ENCODE results near the gene GAK. TPM values are rescaled to one million over a fixed set of nuclear protein-coding genes. Genes with fewer than 3 reads are reported as not detected.

The GAK gene
- total RNA-seq, 3 donors from 2014 or later (not counting 1 experiment from before 2014, with no cell fraction given): 349 to 358 (median 349) TPM

- Histone ChIP-seq H3K4me3 (ENCODE audit: low read length) (no peak overlapping the region), H3K27ac (ENCODE audit: low read length) (no peak overlapping the region), H3K9me3 (ENCODE audit: control insufficient read depth, insufficient read depth, low read length) (no peaks in the 10 kb centered on the region), H3K4me1 (ENCODE audit: control insufficient read depth, insufficient read depth, low read length) (no peaks in the 10 kb centered on the region), H3K27me3 (ENCODE audit: control insufficient read depth, insufficient read depth, low read length) (no peaks in the 10 kb centered on the region), H3K36me3 (ENCODE audit: control insufficient read depth, insufficient read depth, low read length) (peaks cover 75% of the 10 kb centered on the region)
- Mint-ChIP-seq H3K36me3 (peaks cover 8% of the 10 kb centered on the region), H3K27ac (peak overlapping the region in 1 of 2 donors; percentile 24), H3K9me3 (no peaks in the 10 kb centered on the region), H3K27me3 (ENCODE audit: low read depth in 2 of 2) (no peaks in the 10 kb centered on the region), H3K4me3 (no peak overlapping the region), H3K4me1 (peaks cover 0 to 3% of the 10 kb centered on the region in 2 donors)
- intact Hi-C loops (cut with micrococcal nuclease): no loop called here
- ATAC-seq: no peak
- TF ChIP-seq, protein P1, sequence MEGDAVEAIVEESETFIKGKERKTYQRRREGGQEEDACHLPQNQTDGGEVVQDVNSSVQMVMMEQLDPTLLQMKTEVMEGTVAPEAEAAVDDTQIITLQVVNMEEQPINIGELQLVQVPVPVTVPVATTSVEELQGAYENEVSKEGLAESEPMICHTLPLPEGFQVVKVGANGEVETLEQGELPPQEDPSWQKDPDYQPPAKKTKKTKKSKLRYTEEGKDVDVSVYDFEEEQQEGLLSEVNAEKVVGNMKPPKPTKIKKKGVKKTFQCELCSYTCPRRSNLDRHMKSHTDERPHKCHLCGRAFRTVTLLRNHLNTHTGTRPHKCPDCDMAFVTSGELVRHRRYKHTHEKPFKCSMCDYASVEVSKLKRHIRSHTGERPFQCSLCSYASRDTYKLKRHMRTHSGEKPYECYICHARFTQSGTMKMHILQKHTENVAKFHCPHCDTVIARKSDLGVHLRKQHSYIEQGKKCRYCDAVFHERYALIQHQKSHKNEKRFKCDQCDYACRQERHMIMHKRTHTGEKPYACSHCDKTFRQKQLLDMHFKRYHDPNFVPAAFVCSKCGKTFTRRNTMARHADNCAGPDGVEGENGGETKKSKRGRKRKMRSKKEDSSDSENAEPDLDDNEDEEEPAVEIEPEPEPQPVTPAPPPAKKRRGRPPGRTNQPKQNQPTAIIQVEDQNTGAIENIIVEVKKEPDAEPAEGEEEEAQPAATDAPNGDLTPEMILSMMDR (IDR thresholded peaks at IDR 0.05): no peak
- DNase-seq: no peak
- WGBS (ENCODE audit: insufficient coverage): 96% methylated on average over 24 of the region's 24 CpGs
Observed at GRCh38 chr4:866068-866760, 65.9 kb downstream of the GAK start.

GRCh38 chr4:865572-865971, 66.5 kb downstream of the GAK start:
- DNase-seq (no peak), ATAC-seq (no peak)
- TF ChIP-seq, protein P1 (IDR thresholded peaks at IDR 0.05): no peak
- WGBS (ENCODE audit: insufficient coverage): 96% methylated on average over 18 of the region's 18 CpGs
- Histone ChIP-seq H3K27ac (ENCODE audit: low read length) (no peak overlapping the region), H3K36me3 (ENCODE audit: control insufficient read depth, insufficient read depth, low read length) (peaks cover 77% of the 10 kb centered on the region), H3K4me1 (ENCODE audit: control insufficient read depth, insufficient read depth, low read length) (no peaks in the 10 kb centered on the region), H3K9me3 (ENCODE audit: control insufficient read depth, insufficient read depth, low read length) (no peaks in the 10 kb centered on the region), H3K27me3 (ENCODE audit: control insufficient read depth, insufficient read depth, low read length) (no peaks in the 10 kb centered on the region), H3K4me3 (ENCODE audit: low read length) (no peak overlapping the region)
- H3K27ac Mint-ChIP-seq: peak overlapping the region in 1 of 2 donors; percentile 24
- peaks cover 13% of the 10 kb centered on the region for H3K36me3 Mint-ChIP-seq
- H3K4me1 Mint-ChIP-seq: peaks cover 0 to 3% of the 10 kb centered on the region in 2 donors
- intact Hi-C loops (cut with micrococcal nuclease): no loop called here
- H3K27me3 Mint-ChIP-seq (ENCODE audit: low read depth in 2 of 2): no peaks in the 10 kb centered on the region
- H3K9me3 Mint-ChIP-seq: no peaks in the 10 kb centered on the region
- H3K4me3 Mint-ChIP-seq: no peak overlapping the region

DNA sequence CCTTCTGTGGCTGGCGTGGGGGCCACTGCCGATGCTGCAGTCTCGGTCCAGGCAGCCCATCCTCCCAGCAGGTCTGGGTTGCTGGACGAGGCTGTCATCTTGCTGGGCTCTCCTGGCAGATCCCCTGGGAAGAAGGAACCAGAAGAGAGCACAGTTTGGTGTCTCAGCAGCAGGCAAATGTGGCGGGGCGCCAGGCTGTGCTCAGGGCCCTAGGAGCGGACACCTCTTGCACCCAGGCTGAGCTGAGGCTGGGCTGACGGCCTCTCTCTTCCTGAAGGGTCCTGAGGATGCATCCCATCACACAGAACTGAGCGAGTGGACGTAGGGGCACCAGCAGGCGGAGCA, 67.0 kb downstream of the GAK start:
- Mint-ChIP-seq H3K9me3 (no peaks in the 10 kb centered on the region), H3K4me3 (no peak overlapping the region), H3K4me1 (peaks cover 0 to 3% of the 10 kb centered on the region in 2 donors), H3K27ac (no peak overlapping the region), H3K27me3 (ENCODE audit: low read depth in 2 of 2) (no peaks in the 10 kb centered on the region), H3K36me3 (peaks cover 15% of the 10 kb centered on the region)
- intact Hi-C loops (cut with micrococcal nuclease): no loop called here
- Histone ChIP-seq H3K27me3 (ENCODE audit: control insufficient read depth, insufficient read depth, low read length) (no peaks in the 10 kb centered on the region), H3K4me3 (ENCODE audit: low read length) (no peak overlapping the region), H3K27ac (ENCODE audit: low read length) (no peak overlapping the region), H3K36me3 (ENCODE audit: control insufficient read depth, insufficient read depth, low read length) (peaks cover 75% of the 10 kb centered on the region), H3K4me1 (ENCODE audit: control insufficient read depth, insufficient read depth, low read length) (no peaks in the 10 kb centered on the region), H3K9me3 (ENCODE audit: control insufficient read depth, insufficient read depth, low read length) (no peaks in the 10 kb centered on the region)
- TF ChIP-seq, protein P1 (IDR thresholded peaks at IDR 0.05): no peak
- WGBS (ENCODE audit: insufficient coverage): 98% methylated on average over 11 of the region's 11 CpGs
- DNase-seq: no peak
- ATAC-seq: no peak

Data from natural killer cell (primary cell).